ENCODE measurements around the gene C10orf71. TPM values are rescaled to one million over a fixed set of nuclear protein-coding genes. Genes with fewer than 3 reads are reported as not detected.

C10orf71 gene
- total RNA-seq, 1 donor from 2014 or later: not detected

DNA sequence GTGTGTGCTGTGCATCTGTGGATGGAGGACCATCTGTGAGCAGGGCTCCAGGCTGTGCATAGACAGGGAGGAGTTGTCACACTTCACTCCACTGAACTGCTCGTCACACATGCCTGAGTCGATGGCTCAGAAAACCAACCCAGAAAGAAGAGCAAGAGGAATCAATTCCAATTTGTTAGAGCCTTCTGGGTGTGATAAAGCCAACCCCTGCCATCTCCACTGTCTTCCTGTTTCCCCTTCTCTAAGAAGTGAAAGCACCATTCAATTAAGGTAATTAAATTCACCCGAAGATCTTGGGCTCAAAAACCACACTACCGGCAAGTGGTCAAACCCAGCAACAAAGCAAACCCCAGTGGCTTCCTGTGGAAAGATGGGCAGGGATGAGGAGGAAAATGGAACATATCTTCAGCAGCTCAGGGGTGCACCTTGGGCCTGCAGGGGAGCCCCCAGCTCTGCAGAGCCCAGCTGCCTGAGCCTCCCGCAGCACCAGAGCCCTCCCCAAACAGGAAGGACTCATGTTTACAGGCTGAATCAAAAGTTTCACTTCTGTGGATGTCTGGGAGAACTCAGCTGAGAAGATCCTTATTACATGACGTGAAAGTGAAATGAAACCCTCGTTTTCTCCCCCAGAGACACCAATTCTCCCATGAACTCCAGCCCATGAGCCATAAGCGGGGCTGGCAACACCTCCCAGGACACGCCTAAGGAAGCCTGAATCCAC, 10.9 kb downstream of the C10orf71 start:
- H3K27me3 Mint-ChIP-seq (ENCODE audit: low read depth): peaks cover 7% of the 10 kb centered on the region
- H3K4me3 Mint-ChIP-seq: no peak overlapping the region
- TF ChIP-seq, protein P1, sequence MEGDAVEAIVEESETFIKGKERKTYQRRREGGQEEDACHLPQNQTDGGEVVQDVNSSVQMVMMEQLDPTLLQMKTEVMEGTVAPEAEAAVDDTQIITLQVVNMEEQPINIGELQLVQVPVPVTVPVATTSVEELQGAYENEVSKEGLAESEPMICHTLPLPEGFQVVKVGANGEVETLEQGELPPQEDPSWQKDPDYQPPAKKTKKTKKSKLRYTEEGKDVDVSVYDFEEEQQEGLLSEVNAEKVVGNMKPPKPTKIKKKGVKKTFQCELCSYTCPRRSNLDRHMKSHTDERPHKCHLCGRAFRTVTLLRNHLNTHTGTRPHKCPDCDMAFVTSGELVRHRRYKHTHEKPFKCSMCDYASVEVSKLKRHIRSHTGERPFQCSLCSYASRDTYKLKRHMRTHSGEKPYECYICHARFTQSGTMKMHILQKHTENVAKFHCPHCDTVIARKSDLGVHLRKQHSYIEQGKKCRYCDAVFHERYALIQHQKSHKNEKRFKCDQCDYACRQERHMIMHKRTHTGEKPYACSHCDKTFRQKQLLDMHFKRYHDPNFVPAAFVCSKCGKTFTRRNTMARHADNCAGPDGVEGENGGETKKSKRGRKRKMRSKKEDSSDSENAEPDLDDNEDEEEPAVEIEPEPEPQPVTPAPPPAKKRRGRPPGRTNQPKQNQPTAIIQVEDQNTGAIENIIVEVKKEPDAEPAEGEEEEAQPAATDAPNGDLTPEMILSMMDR (conservative IDR thresholded peaks at IDR 0.05): no peak
- no peak for DNase-seq (ENCODE audit: low read depth, low spot score)
- no peaks in the 10 kb centered on the region for H3K4me1 Mint-ChIP-seq
- H3K36me3 Mint-ChIP-seq (ENCODE audit: low read depth): no peaks in the 10 kb centered on the region
- H3K27ac Mint-ChIP-seq (ENCODE audit: unreplicated experiment): no peak overlapping the region
- H3K9me3 Mint-ChIP-seq: no peaks in the 10 kb centered on the region

DNA sequence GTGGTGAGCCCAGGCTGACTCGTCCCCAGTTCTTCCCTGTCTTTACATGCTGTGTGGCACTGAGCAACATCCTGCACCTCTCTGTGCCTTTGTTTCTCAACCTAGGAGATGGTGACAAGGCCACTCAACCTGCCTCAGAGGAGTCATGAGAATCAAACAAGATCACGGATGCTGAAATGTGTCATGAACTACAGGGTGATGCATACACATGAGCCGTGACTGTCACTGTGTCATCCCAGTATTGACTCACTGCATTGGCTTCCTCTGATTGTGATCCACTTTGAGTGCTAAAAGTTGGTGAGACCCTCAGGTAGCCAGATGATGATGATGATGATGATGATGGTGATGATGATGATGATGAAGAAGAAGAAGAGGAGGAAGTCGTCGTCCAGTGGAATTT, 11.5 kb downstream of the C10orf71 start:
- no peaks in the 10 kb centered on the region for H3K36me3 Mint-ChIP-seq (ENCODE audit: low read depth)

DNA sequence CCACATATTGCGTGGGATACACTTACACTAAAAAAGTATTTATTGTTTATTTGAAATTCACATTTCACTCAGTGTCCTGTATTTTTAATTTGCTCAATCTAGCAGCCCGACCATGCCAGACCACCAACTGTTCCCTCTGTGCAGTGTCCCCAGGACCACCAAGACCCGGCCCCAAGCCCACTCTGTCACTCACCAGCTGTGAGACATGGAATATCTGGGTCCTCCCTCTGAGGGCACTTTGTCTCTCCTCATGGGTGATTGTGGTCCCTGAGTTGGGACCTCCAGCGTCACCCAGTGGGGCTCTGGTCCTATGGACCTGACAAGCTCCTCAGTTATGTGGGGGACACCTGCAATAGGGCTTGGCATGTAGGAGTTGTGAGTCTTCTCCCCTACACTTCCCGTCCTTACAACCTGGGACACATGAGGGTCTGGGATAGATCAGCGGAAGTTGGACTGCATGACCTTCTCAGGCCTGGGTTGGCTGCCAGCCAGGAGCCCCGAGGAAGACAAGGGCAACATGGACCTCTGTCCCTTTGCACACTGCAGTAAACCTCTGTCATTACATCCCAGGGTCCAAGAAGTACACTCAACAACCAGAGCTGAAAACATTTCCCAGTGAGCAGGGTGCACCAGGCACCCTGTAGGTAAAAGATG, 12.1 kb downstream of the C10orf71 start:
- DNase-seq (ENCODE audit: low read depth, low spot score): no peak
- H3K27me3 Mint-ChIP-seq (ENCODE audit: low read depth): peaks cover 7% of the 10 kb centered on the region
- H3K27ac Mint-ChIP-seq (ENCODE audit: unreplicated experiment): no peak overlapping the region
- H3K4me3 Mint-ChIP-seq: no peak overlapping the region
- no peaks in the 10 kb centered on the region for H3K9me3 Mint-ChIP-seq
- H3K36me3 Mint-ChIP-seq (ENCODE audit: low read depth): no peaks in the 10 kb centered on the region
- TF ChIP-seq, protein P1 (conservative IDR thresholded peaks at IDR 0.05): no peak
- H3K4me1 Mint-ChIP-seq: no peaks in the 10 kb centered on the region

More for the DNA sequence above, 11.5 kb downstream of the C10orf71 start:
- Mint-ChIP-seq H3K4me3 (no peak overlapping the region), H3K9me3 (no peaks in the 10 kb centered on the region), H3K27ac (ENCODE audit: unreplicated experiment) (no peak overlapping the region), H3K27me3 (ENCODE audit: low read depth) (peaks cover 7% of the 10 kb centered on the region), H3K4me1 (no peaks in the 10 kb centered on the region)
- TF ChIP-seq, protein P1 (conservative IDR thresholded peaks at IDR 0.05): no peak
- no peak for DNase-seq (ENCODE audit: low read depth, low spot score)

DNA sequence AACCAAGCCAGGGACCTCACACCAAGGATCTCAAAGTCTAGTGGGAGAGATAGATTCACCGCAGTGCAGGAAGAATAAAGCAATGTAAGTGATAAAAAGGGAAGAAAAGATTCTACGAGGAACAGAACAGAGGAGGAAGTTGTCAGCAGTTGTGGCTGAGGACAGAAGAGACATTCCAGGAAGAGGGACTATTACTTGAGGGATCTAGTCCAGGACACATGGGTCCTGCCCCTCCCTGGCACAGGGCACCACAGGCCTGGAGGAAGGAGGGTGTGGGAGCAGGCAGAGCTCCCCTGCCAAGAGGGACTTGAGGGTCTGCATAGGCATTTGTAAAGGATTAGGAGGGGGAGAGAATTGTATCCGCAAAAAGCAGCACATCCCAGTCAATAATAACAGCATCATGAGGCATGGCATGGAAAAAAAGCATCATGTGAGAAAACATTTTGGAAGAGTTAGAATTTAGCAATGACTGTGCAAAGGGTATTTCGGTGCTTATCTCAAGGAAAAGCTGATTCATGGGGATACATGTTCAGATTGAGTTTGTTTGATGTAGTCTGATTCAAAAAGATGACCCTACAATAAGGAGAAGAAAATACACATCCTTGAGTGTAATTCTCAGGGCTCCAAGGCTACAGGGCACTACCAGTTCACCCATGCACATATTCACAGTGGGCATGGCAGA, 12.7 kb downstream of the C10orf71 start:
- H3K27me3 Mint-ChIP-seq (ENCODE audit: low read depth): peaks cover 7% of the 10 kb centered on the region
- H3K27ac Mint-ChIP-seq (ENCODE audit: unreplicated experiment): no peak overlapping the region
- DNase-seq (ENCODE audit: low read depth, low spot score): no peak
- no peaks in the 10 kb centered on the region for H3K9me3 Mint-ChIP-seq
- TF ChIP-seq, protein P1 (conservative IDR thresholded peaks at IDR 0.05): no peak
- H3K4me3 Mint-ChIP-seq: no peak overlapping the region
- no peaks in the 10 kb centered on the region for H3K4me1 Mint-ChIP-seq
- no peaks in the 10 kb centered on the region for H3K36me3 Mint-ChIP-seq (ENCODE audit: low read depth)

DNA sequence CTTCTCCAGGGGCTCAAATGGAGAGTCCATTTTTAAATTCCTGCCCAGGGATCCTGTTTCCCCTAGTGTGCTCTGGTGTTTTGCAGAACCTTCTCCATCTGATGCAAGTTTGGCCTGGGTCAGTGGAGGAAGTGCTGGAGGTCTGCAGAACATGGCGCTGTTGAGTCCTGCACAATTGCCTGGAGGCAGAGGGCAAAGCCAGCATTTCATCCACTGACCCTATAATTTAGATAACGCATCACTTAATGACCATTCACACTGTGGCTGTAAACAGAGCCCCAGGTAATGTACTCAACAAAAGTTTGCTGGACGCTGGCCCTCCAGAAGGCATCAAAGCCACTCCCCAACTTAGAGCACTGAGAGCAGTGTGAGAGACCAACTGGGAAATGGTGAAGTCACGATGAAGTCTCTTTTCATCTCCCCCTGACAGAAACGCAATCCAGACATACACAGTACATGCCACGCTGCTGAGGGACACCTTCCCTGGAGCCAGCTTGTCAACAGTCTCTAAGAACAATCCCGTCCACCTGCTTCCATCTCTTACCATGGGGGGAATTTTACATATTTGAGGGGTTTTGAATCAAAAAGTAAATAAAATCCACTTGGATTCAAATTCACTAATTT, 13.4 kb downstream of the C10orf71 start:
- no peak overlapping the region for H3K27ac Mint-ChIP-seq (ENCODE audit: unreplicated experiment)

More for the DNA sequence above, 13.4 kb downstream of the C10orf71 start:
- no peak for DNase-seq (ENCODE audit: low read depth, low spot score)
- no peaks in the 10 kb centered on the region for H3K36me3 Mint-ChIP-seq (ENCODE audit: low read depth)
- H3K27me3 Mint-ChIP-seq (ENCODE audit: low read depth): peaks cover 7% of the 10 kb centered on the region
- TF ChIP-seq, protein P1 (conservative IDR thresholded peaks at IDR 0.05): no peak
- H3K9me3 Mint-ChIP-seq: no peaks in the 10 kb centered on the region
- H3K4me3 Mint-ChIP-seq: no peak overlapping the region
- H3K4me1 Mint-ChIP-seq: no peaks in the 10 kb centered on the region
